Activated naive CD8-positive, alpha-beta T cell treated with anti-CD3 and anti-CD28 coated beads for 36 hours (primary cell): ENCODE data around the gene FPR2. TPM values are rescaled to one million over a fixed set of nuclear protein-coding genes. Genes with fewer than 3 reads are reported as not detected.
"Not testable (repeated sequence)": the region's sequence is repeated elsewhere in the genome, so short reads cannot be mapped to it uniquely, and the experiment has no call there.

ENCODE experiments used
- DNase-seq: peaks from one replicate; pipeline ENCODE4 v3.0.0; 2021
- H3K27ac Mint-ChIP-seq: one replicate; pipeline ENCODE4 v1.8.0; 2022; ENCODE audit warnings: mild to moderate bottlenecking, moderate library complexity, mixed read lengths
- H3K27me3 Mint-ChIP-seq: one replicate; pipeline ENCODE4 v1.8.0; 2022; ENCODE audit warnings: mild to moderate bottlenecking, mixed read lengths
- H3K36me3 Mint-ChIP-seq: one replicate; pipeline ENCODE4 v1.8.0; 2021; ENCODE audit warnings: mild to moderate bottlenecking, mixed read lengths
- H3K4me1 Mint-ChIP-seq: one replicate; pipeline ENCODE4 v1.8.0; 2021; ENCODE audit warnings: mixed read lengths
- H3K4me3 Mint-ChIP-seq: one replicate; pipeline ENCODE4 v1.8.0; 2022; ENCODE audit warnings: mild to moderate bottlenecking, moderate library complexity, mixed read lengths
- H3K9me3 Mint-ChIP-seq: one replicate; pipeline ENCODE4 v1.8.0; 2022; ENCODE audit warnings: mixed read lengths
- total RNA-seq, 2 experiments: library from RNA; stranded (reverse); gene quantifications; one replicate each; pipeline ENCODE4 v1.2.3, GENCODE V29; 2021

Gene FPR2
- total RNA-seq, 2 experiments from 2014 or later, result not detected

DNA sequence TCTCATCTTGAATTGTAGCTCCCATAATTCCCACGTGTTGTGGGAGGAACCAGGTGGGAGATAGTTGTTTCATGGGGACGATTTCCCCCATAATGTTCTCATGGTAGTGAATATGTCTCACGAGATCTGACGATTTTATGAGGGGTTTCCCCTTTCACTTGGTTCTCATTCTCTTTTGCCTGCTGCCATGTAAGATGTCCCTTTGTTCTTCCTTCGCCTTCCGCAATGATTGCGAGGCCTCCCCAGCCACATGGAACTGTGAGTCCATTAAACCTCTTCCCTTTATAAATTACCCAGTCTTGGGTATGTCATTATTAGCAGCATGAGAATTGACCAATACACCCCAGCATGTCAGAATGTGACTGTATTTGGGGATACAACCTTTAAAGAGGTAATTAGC is 5.4 kb upstream of the FPR2 start:
- Mint-ChIP-seq H3K9me3 (peaks cover 2% of the 10 kb centered on the region), H3K27me3 (peaks cover 11% of the 10 kb centered on the region), H3K36me3 (no peaks in the 10 kb centered on the region), H3K4me1 (no peaks in the 10 kb centered on the region), H3K4me3 (no peak overlapping the region), H3K27ac (no peak overlapping the region)
- no peak for DNase-seq

DNA sequence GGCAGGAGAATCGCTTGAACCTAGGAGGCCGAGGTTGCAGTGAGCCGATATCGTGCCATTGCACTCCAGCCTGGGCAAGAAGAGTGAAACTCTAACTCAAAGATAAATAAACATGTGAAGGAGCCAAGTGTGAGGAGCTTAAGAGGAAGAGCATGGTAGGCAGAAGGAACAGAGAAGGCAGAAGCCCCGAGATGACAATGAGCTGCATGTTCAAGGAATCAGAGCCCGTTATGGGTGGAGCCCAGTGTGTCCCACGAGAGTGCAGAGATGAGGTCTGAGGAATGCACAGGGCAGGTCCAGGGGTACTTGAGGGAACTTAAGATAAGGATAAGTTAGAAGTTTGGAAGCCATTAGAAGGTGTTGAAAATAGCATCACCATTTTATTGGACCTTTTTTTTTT is 716 bp downstream of the FPR2 start:
- no peak overlapping the region for H3K27ac Mint-ChIP-seq
- H3K27me3 Mint-ChIP-seq, result peaks cover 46% of the 10 kb centered on the region
- no peak overlapping the region for H3K4me3 Mint-ChIP-seq
- no peak for DNase-seq
- peaks cover 3% of the 10 kb centered on the region for H3K4me1 Mint-ChIP-seq
- H3K36me3 Mint-ChIP-seq, result no peaks in the 10 kb centered on the region
- H3K9me3 Mint-ChIP-seq, result peaks cover 5% of the 10 kb centered on the region

GRCh38 chr19:51765086-51765485 is 4.1 kb downstream of the FPR2 start:
- Mint-ChIP-seq H3K4me3 (no peak overlapping the region), H3K27ac (no peak overlapping the region), H3K36me3 (no peaks in the 10 kb centered on the region), H3K4me1 (peaks cover 3% of the 10 kb centered on the region), H3K9me3 (peaks cover 3% of the 10 kb centered on the region), H3K27me3 (peaks cover 45% of the 10 kb centered on the region)
- no peak for DNase-seq

DNA sequence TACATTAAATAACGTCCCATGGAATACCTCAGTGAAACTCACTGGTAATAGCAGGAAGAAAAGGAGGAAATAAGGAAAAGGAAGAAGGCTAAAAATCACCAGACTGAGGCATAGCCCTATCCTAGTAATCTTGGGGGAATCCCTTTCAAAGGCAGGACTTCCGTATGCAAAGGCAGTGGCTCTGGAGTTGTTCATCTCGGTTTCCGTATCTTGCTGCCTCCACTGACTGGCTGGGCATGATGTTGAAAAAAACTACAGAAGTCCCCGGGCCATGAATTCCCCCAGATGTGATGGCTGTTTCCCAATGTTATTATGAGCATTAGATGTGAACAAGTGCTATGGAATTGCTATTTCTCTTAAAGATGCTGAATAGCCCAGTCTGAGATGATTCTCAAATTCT is 5.5 kb downstream of the FPR2 start:
- H3K36me3 Mint-ChIP-seq, result no peaks in the 10 kb centered on the region
- peaks cover 3% of the 10 kb centered on the region for H3K9me3 Mint-ChIP-seq
- H3K27me3 Mint-ChIP-seq, result peaks cover 55% of the 10 kb centered on the region
- H3K4me3 Mint-ChIP-seq, result no peak overlapping the region
- no peak for DNase-seq
- peaks cover 3% of the 10 kb centered on the region for H3K4me1 Mint-ChIP-seq
- H3K27ac Mint-ChIP-seq, result no peak overlapping the region

GRCh38 chr19:51771376-51772130 is 10.6 kb downstream of the FPR2 start:
- peaks cover 57% of the 10 kb centered on the region for H3K27me3 Mint-ChIP-seq
- H3K27ac Mint-ChIP-seq, result no peak overlapping the region
- no peaks in the 10 kb centered on the region for H3K36me3 Mint-ChIP-seq
- DNase-seq, result no peak
- H3K4me1 Mint-ChIP-seq, result no peaks in the 10 kb centered on the region
- H3K9me3 Mint-ChIP-seq, result no peaks in the 10 kb centered on the region
- no peak overlapping the region for H3K4me3 Mint-ChIP-seq

DNA sequence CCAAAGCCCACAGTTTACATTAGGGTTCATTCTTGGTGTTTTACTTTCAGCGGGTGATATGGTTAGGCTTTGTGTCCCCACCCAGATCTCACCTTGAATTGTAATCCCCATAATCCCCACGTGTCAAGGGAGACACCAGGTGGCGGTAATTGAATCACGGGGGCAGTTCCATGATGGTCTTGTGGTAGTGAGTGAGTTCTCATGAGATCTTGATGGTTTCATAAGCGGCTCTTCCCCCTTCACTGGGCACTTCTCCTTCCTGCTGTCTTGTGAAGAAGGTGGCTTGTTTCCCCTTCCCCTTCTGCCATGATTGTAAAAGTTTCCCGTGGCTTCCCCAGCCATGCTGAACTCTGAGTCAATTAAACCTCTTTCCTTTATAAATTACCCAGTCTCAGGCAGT is 12.0 kb downstream of the FPR2 start:
- peaks cover 68% of the 10 kb centered on the region for H3K27me3 Mint-ChIP-seq
- no peak overlapping the region for H3K4me3 Mint-ChIP-seq
- H3K36me3 Mint-ChIP-seq, result no peaks in the 10 kb centered on the region
- H3K9me3 Mint-ChIP-seq, result no peaks in the 10 kb centered on the region
- H3K27ac Mint-ChIP-seq, result no peak overlapping the region
- no peak for DNase-seq
- H3K4me1 Mint-ChIP-seq, result peaks cover 3% of the 10 kb centered on the region

GRCh38 chr19:51776561-51776960 is 15.6 kb downstream of the FPR2 start:
- not testable (repeated sequence) for H3K27ac Mint-ChIP-seq, DNase-seq, H3K36me3 Mint-ChIP-seq, H3K4me3 Mint-ChIP-seq, H3K4me1 Mint-ChIP-seq, H3K9me3 Mint-ChIP-seq
- peaks cover 78% of the 10 kb centered on the region for H3K27me3 Mint-ChIP-seq

DNA sequence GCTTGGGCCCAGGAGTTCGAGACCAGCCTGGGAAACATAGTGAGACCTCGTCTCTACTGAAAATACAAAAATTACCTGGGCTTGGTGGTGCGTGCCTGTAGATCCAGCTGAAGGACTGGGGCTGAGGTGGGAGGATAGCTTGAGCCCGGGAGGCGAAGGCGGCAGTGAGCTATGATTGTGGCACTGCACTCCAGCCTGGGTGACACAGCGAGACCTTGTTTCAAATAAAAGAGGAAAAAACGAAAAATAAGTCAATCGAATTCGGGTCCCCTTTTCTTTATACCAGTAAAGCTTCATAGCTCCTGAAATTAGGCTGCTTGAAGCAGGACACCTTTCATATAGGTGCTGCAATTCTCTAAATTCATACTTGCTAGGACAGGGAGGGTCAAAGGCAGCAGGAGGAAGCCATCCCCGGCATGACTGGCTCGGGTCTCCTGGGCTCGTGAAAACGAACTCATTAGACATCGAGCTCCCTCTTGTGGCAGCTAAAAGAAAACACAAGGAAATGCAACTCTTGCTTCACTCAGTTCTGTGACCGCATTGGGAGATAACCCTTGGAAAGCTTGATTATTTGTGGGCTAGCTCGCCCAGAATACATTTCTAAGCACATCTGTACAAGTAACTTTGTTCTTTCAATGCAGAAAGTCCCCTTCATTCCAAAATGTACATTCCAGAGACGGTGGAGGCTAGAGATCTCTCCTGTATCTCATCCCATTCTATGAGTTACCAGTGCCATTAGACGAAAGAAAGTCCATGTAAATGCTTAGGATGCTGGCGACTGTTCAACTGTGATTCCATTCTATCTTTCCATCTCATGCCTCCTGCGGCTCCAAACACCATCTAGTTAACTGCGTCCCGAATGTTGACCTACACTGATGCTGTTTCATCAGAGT is 16.8 kb downstream of the FPR2 start:
- peak; percentile 17 for DNase-seq
- H3K4me1 Mint-ChIP-seq, result peaks cover 4% of the 10 kb centered on the region
- H3K9me3 Mint-ChIP-seq, result no peaks in the 10 kb centered on the region
- H3K4me3 Mint-ChIP-seq, result no peak overlapping the region
- H3K27me3 Mint-ChIP-seq, result peaks cover 74% of the 10 kb centered on the region
- no peak overlapping the region for H3K27ac Mint-ChIP-seq
- H3K36me3 Mint-ChIP-seq, result no peaks in the 10 kb centered on the region

DNA sequence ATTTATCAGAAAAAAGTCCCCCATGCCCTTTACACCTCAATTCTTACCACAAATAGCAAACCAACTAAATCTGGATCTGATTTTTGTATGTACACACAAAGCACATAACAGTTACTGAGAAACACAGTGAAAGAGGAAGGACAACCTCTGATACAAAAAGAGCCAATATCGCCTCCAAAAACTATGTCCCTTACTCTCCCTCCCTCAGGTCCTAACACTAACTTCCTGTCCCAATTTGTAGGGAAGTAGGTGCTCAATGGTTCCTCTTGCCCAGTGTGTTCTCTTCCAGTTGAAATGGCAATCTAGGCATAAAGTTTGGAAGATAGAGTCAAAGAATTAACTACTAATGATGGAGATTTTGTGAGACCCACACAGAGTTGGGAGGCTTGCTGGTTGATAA is 18.2 kb downstream of the FPR2 start:
- Mint-ChIP-seq H3K27me3 (peaks cover 62% of the 10 kb centered on the region), H3K27ac (no peak overlapping the region)
- no peak for DNase-seq

GRCh38 chr19:51779703-51780102 is 18.7 kb downstream of the FPR2 start:
- DNase-seq, result no peak
- Mint-ChIP-seq H3K27me3 (peaks cover 58% of the 10 kb centered on the region), H3K4me3 (no peak overlapping the region), H3K27ac (no peak overlapping the region), H3K9me3 (no peaks in the 10 kb centered on the region), H3K4me1 (peaks cover 4% of the 10 kb centered on the region), H3K36me3 (no peaks in the 10 kb centered on the region)

More for the DNA sequence above, 18.2 kb downstream of the FPR2 start:
- Mint-ChIP-seq H3K4me3 (no peak overlapping the region), H3K36me3 (no peaks in the 10 kb centered on the region), H3K4me1 (peaks cover 4% of the 10 kb centered on the region), H3K9me3 (no peaks in the 10 kb centered on the region)

DNA sequence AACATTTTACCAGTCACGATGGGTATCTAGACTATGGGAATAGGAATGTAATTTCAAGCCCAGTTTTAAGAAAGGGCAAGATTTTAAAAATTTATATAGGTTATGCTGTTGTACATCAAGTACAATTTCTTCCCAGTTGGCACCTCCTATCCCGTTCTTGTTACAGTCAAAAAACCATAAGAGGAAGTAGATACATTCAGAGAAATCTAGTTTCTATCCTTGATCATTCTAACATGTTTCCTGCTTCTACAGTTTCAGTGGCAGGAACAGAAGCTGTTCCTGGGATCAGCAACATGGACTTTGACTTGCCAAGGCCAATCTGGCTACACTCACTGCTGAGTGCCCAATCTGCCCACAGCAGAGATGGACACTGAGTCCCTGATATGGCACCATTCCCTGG is 19.3 kb downstream of the FPR2 start:
- no peak overlapping the region for H3K4me3 Mint-ChIP-seq
- peaks cover 4% of the 10 kb centered on the region for H3K4me1 Mint-ChIP-seq
- peaks cover 54% of the 10 kb centered on the region for H3K27me3 Mint-ChIP-seq
- no peak overlapping the region for H3K27ac Mint-ChIP-seq
- H3K36me3 Mint-ChIP-seq, result no peaks in the 10 kb centered on the region
- no peak for DNase-seq
- no peaks in the 10 kb centered on the region for H3K9me3 Mint-ChIP-seq

- peaks cover 6% of the 10 kb centered on the region for H3K4me1 Mint-ChIP-seq
These were observed 21.0 kb downstream of the FPR2 start for GRCh38 chr19:51781999-51782398.

DNA sequence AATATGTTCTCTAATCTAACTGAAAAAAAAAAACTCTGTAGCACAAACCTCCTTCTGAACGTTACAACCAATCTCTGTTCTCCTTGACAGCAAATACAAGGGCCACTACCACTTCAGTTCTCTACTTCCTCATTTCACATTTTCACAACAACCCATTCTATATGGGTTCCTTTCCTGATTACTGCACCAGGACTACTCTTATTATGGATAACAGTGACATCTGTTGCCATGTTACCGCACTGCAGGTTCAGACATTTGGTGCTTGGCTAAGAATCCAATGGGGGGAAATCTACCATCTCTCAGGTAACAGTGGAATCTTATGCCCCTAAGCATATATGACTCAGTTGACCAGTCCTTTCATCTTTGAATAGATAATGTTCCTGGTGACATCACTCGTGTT is 22.4 kb downstream of the FPR2 start:
- peaks cover 5% of the 10 kb centered on the region for H3K9me3 Mint-ChIP-seq
- no peak overlapping the region for H3K27ac Mint-ChIP-seq
- H3K36me3 Mint-ChIP-seq, result no peaks in the 10 kb centered on the region
- H3K4me1 Mint-ChIP-seq, result peaks cover 2% of the 10 kb centered on the region
- DNase-seq, result peak; percentile 3
- no peak overlapping the region for H3K4me3 Mint-ChIP-seq
- H3K27me3 Mint-ChIP-seq, result peaks cover 29% of the 10 kb centered on the region

More at GRCh38 chr19:51781999-51782398, 21.0 kb downstream of the FPR2 start:
- H3K4me3 Mint-ChIP-seq, result no peak overlapping the region
- no peak overlapping the region for H3K27ac Mint-ChIP-seq
- H3K27me3 Mint-ChIP-seq, result peaks cover 38% of the 10 kb centered on the region
- no peak for DNase-seq
- H3K9me3 Mint-ChIP-seq, result peaks cover 2% of the 10 kb centered on the region
- H3K36me3 Mint-ChIP-seq, result no peaks in the 10 kb centered on the region

DNA sequence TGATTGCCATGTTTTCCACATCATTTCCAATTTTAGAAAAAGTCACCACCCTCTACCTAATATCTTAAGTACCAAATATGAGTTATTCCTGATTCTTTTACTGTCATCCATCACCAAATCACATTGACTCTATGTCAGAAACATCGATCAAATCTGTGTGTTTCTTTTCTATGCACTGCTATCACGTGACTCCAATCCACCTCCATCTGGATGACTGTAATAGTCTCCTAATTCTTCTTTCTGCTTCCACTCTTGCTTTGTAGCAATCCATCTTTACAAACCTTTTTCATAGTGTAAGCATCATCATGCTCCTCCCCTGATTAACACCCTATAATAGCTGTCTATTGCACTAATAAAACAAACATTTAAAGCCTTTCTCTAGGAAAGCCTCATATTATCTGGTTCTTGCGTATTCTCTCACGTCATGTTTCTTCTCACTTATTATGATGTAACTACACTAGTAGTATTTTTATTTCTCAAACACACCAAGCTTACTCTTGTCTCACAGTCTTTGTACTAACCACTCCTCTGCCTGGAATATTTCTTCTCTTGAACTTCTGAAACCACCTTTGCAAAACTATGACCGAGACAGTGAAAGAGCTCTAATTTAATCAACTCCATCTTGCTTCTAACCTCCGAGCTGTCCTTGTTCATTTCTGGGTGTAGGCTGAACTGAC is 23.3 kb downstream of the FPR2 start:
- Mint-ChIP-seq H3K4me1 (peaks cover 2% of the 10 kb centered on the region), H3K4me3 (no peak overlapping the region), H3K27me3 (peaks cover 22% of the 10 kb centered on the region), H3K36me3 (no peaks in the 10 kb centered on the region), H3K27ac (no peak overlapping the region), H3K9me3 (peaks cover 5% of the 10 kb centered on the region)
- DNase-seq, result no peak
